Kidney capillary endothelial cell (primary cell): ENCODE results near the gene ITPRIP.

Experiments used
- DNase-seq: peaks from one replicate; pipeline ENCODE4 v3.0.0-alpha.2; 2018; ENCODE audit warnings: low spot score

ITPRIP gene

GRCh38 chr10:104337985-104338735 is at the start of gene ITPRIP:
Gene ITPRIP, minus strand, starts transcription at chr10:104338465. Its CDS starts 22,414 bp downstream, at chr10:104316051.
- peak; percentile 86 for DNase-seq

- no peak for DNase-seq
These were observed 49.0 kb upstream of the ITPRIP start for GRCh38 chr10:104387130-104387888.

GRCh38 chr10:104380336-104380735 is 42.1 kb upstream of the ITPRIP start:
- DNase-seq, result no peak

GRCh38 chr10:104376784-104377300 is 38.6 kb upstream of the ITPRIP start:
- no peak for DNase-seq

GRCh38 chr10:104374591-104374990 is 36.3 kb upstream of the ITPRIP start:
- DNase-seq, result no peak

GRCh38 chr10:104371753-104372152 is 33.5 kb upstream of the ITPRIP start:
- no peak for DNase-seq

GRCh38 chr10:104368381-104368780 is 30.1 kb upstream of the ITPRIP start:
- no peak for DNase-seq

GRCh38 chr10:104367904-104368303 is 29.6 kb upstream of the ITPRIP start:
- DNase-seq, result no peak

GRCh38 chr10:104359811-104360210 is 21.5 kb upstream of the ITPRIP start:
- DNase-seq, result no peak

GRCh38 chr10:104353325-104354048 is 15.2 kb upstream of the ITPRIP start, which contains the start of gene CFAP58:
Gene CFAP58, plus strand, starts transcription at chr10:104353833. Its CDS starts 65 bp downstream, at chr10:104353898.
- peak; percentile 83 for DNase-seq

GRCh38 chr10:104351919-104352318 is 13.7 kb upstream of the ITPRIP start:
- no peak for DNase-seq

- no peak for DNase-seq
These were observed 12.9 kb upstream of the ITPRIP start for GRCh38 chr10:104351061-104351702.

GRCh38 chr10:104350127-104350635 is 11.9 kb upstream of the ITPRIP start:
- peak; percentile 72 for DNase-seq

- DNase-seq, result no peak
These were observed 11.4 kb upstream of the ITPRIP start for GRCh38 chr10:104349623-104350126.

GRCh38 chr10:104348601-104349000 is 10.3 kb upstream of the ITPRIP start:
- DNase-seq, result no peak

- DNase-seq, result no peak
These were observed 9.2 kb upstream of the ITPRIP start for GRCh38 chr10:104347295-104348045.

GRCh38 chr10:104345941-104346340 is 7.7 kb upstream of the ITPRIP start:
- DNase-seq, result no peak

GRCh38 chr10:104345515-104345914 is 7.2 kb upstream of the ITPRIP start:
- DNase-seq, result no peak

GRCh38 chr10:104344219-104344618 is 6.0 kb upstream of the ITPRIP start:
- no peak for DNase-seq

GRCh38 chr10:104342941-104343411 is 4.7 kb upstream of the ITPRIP start:
- peak; percentile 81 for DNase-seq
